HG02938 (cell line): ENCODE measurements around the gene THEM4.

ENCODE experiments used
- ATAC-seq: cut with Tn5 transposase; IDR thresholded peaks from one replicate; pipeline ENCODE4 v1.9.1; 2021; ENCODE audit warnings: mild to moderate bottlenecking, moderate library complexity; ENCODE audit not compliant: unreplicated experiment

Gene THEM4

DNA sequence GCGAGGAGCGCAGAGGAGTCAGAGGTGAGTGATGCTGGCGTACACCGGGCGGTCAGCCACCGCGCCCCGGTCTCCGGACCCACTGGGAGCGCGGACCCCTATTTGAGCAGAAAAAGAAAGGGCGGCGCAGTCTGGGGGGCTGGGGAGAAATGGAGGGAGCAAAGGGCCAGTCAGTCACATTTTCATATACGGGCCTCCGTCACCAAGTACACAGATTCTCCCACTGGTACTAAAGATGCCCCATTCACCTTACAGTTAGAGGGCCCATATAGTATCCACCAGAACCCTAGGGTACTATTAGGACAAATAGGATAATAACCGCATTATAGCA, 70.3 kb downstream of the THEM4 start:
- ATAC-seq: no peak

DNA sequence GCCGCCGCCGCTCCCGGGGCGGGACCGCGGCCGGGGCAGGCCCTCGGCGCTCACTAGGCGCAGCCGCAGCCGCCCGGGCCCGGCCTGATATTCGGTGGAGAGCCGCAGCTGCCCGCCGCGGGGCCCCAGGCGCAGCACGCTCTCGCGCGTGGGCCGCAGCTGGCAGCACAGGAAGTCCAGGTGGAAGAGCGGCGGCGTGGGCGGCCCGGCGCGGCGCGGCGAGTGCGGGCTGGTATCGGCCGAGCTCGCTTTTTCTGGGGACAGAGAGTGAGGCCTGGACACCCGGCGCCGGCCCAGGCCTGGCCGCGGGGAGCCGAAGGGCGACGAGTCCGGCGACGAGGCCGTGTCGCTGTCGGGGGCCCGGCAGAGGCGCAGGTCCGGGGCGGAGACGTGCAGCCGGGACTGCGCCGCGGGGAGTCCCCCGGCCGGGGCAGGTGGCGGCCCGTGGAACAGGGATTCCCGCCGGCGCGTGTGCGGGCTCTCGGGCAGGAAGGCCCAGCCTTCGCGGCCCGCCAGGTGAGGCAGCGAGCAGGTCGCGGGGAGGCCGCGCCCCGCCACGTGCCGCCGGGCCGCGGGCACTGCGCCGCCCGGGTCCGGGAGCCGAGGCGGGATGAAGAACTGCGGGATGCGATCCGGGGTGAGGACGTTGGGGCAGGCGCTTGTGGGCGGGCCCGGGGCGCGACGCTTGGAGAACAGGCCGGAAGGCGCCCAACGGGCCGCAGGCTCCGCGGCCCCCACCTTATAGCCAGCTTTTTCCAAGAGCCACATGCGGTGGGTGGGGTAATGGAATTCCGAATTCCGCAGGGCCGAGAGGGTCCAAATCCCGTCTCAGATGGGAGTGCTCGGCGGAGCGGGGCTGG, 70.9 kb downstream of the THEM4 start:
- no peak for ATAC-seq

DNA sequence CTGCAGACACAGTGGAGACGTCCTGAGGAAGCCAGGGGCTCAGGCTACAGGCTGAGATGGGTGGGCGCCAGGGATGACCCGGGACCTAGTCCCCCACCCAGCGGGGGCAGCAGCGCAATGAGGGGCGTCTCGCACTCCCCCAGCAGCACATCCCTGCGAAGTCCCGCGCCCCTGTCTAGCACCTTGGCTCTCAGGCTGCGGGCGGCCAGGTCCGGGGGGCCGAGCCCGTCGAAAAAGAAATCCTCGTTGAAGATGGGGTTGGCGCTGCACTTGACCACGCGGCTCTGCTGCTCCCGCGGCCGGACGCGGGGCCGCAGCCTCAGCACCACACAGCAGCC, 71.5 kb downstream of the THEM4 start:
- no peak for ATAC-seq

DNA sequence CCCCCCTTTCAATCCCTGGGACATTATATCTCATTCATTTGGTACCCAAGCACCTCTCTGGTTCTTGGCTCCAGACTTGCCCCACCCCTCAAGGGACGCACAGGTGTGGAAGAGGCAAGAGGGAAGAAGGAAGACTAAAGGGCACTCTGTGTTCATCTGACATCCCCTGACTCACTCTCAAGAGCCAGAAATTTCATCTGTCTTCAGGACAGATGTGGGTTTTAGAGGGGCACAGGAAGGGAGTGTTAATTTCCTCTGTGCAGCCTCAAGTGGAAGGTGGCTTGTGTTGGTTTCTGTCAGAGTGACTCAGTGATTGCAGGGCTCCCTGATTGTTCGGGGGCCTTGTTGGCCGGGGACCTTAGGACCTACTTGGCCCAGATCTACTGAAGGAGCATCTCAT, 72.1 kb downstream of the THEM4 start:
- ATAC-seq: no peak

DNA sequence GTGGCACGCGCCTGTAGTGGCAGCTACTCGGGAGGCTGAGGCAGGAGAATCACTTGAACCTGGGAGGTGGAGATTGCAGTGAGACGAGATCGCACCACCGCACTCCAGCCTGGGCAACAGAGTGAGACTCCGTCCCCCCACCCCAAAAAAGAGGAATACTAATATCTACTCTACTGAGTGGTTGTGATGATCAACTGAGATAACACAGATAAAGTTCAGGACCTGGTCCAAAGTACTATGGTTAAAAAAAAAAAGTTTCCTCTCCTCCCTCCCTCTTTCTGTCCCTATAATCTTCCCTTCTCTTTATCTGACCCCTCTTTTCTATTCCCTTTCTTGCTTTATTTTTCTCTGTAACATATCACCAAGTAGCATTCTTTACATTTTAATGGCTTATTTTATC, 73.7 kb downstream of the THEM4 start:
- no peak for ATAC-seq

DNA sequence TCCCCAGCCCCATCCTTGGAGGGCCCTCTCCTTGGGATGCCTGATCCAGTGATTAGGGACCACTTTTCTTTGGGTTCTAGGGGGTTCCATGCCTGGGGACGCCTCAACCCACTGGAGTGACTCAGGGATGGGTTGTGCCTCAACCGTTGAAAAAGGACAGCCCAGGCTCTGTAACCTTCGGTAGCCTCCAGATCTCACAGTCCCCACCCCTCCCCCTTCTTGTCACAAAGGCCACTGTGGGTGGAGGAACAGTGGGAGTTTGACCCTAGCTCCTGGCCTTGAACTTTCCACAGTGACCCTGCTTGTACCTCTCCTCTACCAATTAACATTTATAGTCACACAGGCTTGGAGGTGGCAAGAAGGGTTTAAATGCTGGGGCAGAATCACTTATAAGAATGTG, 75.1 kb downstream of the THEM4 start:
- ATAC-seq: no peak

DNA sequence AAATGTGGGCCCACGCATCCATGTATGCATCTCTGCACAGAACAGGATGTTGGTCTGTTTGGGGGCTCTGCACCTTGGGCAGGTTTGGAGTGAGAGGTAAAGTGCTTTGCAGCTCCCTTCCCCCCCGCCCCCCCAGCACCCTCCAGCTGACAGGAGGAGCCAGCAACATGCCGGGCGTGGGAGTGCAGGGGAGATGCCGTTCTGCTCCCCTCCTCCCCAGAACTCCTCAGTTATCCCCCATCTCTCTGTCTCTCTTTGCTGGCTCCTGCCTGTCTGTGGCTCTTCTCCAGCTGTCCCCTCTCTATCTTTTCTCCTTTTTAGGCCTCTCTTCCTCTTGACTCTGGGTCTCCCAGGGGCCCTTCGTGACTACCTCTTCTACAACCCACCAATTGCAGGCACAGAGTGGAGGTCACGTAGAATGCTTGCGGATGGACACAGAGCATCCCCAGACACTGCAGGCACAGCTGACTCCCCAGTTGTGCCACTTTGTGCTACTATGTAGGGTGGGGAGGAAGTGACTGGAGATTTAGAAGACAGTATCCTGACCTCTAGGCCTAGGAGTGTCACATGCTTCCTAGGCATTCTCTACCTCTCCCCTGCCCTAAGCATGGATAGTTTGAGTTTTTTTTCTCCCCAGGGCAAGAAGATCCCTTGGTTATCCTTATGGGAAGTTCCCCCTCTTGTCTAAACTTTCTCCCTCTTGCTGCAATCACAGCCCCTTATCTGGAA, 76.0 kb downstream of the THEM4 start:
- no peak for ATAC-seq

DNA sequence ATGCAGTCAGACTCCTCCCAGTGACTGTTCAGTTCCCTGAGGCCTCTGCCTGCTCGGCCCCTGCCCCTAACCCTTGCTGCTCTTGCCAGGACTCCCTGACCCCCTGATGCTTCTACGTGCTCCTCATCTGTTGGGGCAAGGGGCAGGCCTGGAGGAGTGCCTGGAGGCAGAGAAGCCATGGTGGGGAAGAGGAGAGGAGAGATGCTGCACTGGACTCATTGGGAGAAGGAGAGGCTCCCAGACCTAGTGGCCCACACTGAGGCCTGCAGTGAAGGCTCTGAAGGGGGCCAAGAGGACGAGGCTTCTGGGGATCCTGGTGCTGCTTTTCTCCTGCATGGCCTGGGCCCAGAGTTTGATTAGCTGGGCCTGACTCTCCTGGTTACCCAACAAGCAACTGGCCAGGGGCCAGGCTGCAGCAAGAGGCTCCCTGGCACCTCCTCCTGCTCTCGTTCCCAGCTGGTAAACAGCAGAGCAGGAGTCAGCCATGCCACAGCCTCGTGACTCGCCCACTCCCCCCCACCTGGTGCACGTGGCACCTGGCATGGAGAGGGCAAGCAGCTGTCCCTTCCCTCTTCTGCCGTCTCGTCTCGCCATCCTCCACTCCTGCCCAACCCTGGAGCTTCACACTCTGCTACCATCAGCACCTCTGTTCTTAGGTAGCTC, 76.9 kb downstream of the THEM4 start:
- no peak for ATAC-seq

DNA sequence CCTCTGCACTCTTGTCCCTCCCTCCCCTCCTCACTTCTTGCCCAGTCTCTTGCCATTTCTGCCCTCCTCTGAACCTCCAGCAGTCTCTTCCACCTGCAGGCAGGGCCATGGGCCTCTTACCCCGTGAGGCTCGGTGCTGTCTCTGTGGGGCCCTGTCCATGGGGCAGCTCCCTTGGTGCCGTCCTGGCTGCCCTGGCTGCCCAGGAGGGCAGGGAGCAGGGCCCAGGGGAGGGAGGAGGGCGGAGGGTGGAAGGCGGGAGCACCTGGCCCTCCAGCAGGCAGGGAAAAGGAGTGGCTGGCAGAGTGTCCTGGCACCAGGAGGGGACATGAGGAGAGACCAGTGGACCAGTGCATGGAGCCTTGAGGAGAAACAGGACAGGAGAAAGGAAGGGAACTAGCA, 77.7 kb downstream of the THEM4 start, which contains the start of gene RORC:
Gene RORC, minus strand, starts transcription at position 198 of the 400 bp plus-strand sequence. Its CDS starts 38 bp downstream, at position 160.
- ATAC-seq: no peak

DNA sequence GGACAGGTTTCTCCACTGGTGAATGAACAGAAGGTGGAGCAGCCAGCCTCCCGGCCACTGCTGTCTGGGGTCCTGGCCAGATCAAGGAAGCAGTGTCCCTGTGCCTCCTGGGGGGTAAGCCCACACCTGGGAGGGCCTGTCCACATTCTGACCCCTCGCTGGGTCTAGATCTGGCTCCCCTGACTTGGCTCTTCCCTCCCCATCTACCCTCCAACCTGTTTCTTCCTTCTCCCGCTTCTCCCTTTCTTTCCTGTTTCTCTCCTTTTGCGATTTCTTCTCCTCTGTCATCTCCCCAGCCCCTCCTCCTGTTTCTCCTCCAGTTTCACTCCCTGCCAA, 78.1 kb downstream of the THEM4 start:
- no peak for ATAC-seq

DNA sequence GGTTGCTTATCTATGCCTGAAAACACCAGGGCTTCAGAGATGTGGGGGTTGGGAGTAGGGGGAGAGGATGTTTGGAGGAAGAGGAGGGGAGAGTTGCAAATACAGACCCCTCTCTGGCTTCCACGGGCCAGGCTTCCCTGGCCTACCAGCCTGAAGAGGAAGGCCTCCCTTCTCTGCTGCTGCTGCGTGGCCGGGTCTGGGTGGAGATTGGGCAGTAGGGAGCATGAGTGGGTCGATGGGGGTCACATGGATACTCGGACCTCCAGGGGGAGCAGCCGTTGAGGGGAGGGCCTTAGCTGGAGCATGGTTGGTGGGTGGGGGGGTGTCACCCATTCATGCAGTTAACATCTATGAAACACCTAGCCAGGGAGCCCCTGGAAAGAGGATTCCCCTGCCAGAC, 79.3 kb downstream of the THEM4 start:
- no peak for ATAC-seq

DNA sequence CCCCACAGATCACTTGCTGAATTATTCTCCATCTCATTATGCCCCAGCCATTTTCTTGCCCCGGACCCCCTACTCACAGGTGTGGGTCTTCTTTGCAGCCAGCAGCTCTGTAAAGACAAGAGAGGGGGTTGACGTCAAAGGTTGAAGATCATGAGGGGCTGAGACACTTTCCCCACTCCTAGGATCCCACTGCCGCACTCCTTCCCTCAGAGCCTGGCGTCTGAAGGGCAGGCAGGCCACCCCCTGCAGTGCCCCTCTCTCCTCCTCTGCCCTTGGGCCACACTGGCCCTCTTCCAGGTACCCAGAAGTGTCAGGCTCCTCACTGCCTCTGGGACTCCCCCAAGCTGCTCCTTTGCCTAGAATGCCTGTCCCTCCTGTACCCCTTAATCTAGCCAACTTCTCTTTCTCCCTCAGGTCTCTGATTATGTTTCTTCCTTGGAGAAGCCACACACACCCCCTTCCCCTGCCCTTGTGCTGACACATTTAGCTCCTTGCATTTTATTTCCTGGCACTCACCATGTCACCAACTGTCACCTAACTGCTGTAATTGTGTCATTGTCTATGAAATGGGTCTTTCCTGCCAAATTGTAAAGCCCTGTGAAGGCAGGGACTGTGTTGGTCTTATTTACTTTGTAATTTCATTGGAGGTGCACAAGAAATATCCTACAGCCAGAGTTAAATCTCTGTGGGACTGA, 79.8 kb downstream of the THEM4 start:
- ATAC-seq: no peak

DNA sequence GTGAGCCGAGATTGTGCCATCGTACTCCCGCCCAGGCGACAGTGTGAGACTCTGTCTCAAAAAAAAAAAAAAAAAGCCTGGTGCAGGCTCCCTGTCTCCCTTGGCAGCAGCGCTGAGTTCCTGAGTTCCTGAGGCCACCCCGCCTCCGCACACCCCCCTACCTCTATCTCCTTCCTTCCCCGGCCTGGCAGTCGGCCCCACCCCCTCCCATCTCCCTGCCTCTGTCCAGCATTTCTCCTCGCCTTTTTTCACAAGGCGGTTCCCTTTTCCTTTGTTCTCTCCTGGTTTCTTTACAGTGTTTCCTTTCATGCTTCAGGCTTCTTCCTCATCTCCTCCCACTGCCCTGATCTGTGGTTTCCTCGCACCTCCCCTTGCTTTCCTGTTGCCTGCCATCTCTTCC, 80.4 kb downstream of the THEM4 start:
- no peak for ATAC-seq

DNA sequence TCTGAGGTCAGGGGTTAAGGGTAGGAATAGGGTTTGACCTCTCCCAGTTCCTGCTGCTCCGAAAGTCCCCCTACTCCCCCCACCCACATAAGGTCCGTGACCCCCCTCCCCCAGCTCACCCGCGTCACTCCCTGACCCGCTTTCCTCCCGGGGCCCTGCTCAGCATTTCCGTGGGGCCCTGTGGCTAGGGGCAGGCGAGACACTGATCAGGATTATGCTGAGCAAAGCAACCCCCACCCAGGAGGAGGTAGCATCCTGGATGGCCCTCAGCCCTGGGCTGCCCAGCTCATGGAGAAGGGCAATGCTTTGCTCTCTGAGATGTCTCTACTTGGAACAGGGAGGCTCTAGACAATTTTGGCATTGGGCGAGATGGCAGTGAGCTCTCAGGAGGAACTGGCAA, 81.5 kb downstream of the THEM4 start:
- ATAC-seq: no peak

DNA sequence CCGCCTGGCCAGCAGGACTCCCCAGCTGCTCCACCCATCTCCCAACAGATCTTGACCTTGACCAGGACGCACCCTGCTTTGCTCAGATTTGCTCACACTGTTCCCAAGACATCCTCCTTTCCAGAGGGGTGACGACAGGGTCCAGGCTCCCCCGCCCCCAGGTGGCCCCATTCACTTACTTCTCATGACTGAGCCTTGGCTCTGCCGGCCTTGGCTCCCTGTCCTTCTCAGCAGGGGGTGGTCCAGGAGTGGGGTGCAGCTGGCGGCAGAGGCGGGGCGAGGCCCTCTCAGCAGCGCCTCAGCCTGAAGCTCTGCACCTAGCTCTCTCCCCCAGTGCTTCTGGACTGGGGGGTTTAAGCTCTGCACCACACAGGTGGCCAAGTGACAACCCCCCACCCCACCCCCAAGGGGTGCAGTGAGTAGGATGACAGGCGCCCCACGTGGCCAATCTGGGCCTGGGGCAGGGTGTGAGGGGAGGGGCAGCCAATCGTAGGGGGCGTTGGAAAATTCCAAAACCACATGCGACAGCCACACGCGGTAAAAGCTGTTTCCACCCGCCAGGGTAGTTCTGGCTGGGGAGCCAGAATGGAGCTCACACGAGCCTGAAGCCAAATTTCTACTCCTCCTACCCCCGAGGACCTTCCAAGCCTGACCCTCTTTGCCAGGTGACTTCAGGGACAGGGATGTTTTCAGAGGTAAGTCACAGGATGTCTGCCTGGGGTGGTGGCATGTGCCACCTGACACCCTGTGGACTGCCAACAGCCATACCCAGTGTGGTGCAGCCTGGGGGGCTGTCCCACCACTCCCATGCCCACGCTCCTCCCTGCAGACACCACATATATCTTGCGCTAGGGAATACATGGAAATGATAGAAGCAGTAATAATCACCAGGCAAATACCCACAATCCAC, 83.3 kb downstream of the THEM4 start:
- no peak for ATAC-seq

DNA sequence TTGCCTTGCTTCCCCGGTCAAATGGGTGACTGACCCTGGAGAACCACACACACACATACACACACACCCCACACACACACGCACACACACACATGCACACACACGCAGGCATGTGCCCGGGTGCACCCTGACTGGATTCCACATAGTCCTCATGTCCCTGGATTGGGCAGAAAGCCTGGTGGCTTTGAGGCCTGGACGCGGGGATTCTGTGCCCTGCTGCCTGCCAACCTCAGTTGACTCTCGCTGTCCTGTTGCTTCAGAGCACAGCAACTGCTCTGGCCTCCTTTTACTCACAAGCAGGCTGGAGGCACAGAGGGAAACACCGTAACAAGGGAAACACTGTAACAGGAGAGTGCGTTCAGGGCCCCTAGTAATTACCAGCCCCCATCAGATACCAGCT, 84.1 kb downstream of the THEM4 start:
- ATAC-seq: no peak
